ENCODE data around the gene CLDN10.
A peak's percentile ranks its signal among the peaks of the same experiment; 100 is the strongest.

Gene CLDN10

DNA sequence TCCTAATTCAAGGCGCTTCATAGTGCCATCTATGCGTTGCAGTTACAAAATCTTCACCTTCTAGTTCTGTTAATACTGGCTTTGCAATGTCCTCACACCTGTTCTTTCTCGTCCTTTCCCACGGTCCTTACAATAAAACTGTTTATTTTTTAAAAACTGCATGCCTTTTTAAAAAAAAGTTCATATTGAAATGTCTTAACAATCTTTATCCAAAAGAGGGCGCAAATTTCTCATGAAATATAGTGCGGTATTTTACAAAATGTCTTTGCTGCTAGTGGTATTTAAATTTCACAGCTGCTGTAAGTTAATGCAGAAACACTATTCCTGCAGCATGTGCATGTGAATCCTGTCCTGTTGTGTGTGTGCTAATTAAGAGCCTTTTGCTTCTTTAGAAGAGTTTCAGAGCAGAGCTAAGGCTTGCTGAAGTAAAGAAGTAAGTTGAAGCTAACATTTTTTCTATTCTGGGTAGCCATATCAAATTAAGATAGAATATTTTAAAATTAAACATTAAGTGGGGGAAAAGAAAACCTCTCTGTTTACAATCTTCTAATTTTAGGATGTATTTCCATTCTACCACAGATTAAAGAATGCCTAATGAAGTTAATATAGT, 15.8 kb upstream of the CLDN10 start:
- peak; percentile 65 for DNase-seq (ENCODE audit: low read depth)
- peak; percentile 55 for TF ChIP-seq CTCF (conservative IDR thresholded peaks at IDR 0.05; ENCODE audit: low read depth, low read length)
- H3K4me3 ChIP-seq (ENCODE audit: low read depth, low read length): no peak overlapping the region

GRCh38 chr13:95540888-95541287, 11.6 kb upstream of the CLDN10 start:
- no peak for TF ChIP-seq CTCF (conservative IDR thresholded peaks at IDR 0.05; ENCODE audit: low read depth, low read length)
- no peak for DNase-seq (ENCODE audit: low read depth)
- H3K4me3 ChIP-seq (ENCODE audit: low read depth, low read length): no peak overlapping the region

DNA sequence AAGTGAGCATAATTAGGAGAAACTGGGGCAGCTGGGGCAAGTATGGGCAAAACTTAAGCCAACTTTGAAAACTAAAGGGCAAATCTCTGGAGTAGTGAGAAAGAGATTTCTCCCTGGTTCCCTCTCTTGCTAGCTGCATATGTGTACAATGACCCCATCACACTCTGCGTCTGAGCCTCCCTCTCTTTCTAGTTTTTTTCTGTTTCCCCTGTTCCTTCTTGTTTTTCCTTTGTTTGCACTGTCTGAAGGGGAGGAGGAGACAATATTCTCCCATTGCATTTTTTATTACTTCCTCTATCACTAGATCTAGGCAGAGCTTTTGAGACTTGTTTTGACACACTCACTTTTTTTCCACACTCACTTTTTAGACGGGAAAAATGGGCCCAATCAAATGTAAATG, 11.2 kb upstream of the CLDN10 start:
- no peak overlapping the region for H3K4me3 ChIP-seq (ENCODE audit: low read depth, low read length)
- no peak for TF ChIP-seq CTCF (conservative IDR thresholded peaks at IDR 0.05; ENCODE audit: low read depth, low read length)
- DNase-seq (ENCODE audit: low read depth): no peak

DNA sequence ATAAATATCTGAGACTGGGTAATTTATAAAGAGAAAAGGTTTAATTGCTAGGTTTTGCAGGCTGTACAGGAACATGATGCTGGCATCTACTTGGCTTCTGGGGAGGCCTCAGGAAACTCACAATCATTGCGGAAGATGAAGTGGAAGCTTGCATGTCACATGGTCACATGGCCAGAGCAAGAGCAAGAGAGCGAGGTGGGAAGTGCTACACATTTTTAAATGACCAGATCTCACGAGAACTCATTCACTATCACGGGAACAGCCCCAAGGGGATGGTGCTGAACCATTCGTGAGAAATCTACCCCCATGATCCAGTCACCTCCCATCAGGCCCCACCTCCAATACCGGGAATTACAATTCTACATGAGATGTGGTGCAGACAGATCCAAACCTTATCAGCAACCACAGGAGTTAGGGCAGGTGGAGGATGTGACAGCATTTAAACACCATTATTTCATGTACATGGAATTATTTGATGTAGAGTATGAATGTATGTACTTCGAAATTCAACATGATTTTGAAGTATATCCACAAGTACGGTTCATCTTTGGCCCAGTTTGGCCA, 10.5 kb upstream of the CLDN10 start:
- no peak for DNase-seq (ENCODE audit: low read depth)
- TF ChIP-seq CTCF (conservative IDR thresholded peaks at IDR 0.05; ENCODE audit: low read depth, low read length): no peak
- H3K4me3 ChIP-seq (ENCODE audit: low read depth, low read length): no peak overlapping the region

- no peak for TF ChIP-seq CTCF (conservative IDR thresholded peaks at IDR 0.05; ENCODE audit: low read depth, low read length)
- no peak for DNase-seq (ENCODE audit: low read depth)
- no peak overlapping the region for H3K4me3 ChIP-seq (ENCODE audit: low read depth, low read length)
These were observed 8.2 kb upstream of the CLDN10 start for GRCh38 chr13:95544293-95544692.

DNA sequence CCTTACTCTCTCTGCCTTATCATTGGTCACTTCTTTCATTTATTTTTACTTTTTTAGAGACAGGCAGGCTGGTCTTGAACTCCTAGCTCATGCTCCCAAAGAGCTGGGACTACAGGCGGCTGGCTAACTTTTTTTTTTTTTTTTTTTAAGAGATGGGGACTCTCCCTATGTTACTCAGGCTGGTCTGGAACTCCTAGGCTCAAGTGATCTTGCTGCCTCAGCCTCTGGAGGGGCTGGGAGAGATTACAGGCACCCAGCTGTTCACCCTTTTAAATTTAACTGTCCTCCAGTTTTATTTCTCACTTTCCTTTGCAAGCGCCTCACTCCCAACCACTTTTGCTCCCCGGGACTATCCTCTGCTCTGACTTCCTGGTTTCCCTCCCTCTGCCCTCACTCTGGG, 5.6 kb upstream of the CLDN10 start:
- no peak for TF ChIP-seq CTCF (conservative IDR thresholded peaks at IDR 0.05; ENCODE audit: low read depth, low read length)
- no peak for DNase-seq (ENCODE audit: low read depth)
- no peak overlapping the region for H3K4me3 ChIP-seq (ENCODE audit: low read depth, low read length)

GRCh38 chr13:95547531-95548167, 4.9 kb upstream of the CLDN10 start:
- TF ChIP-seq CTCF (conservative IDR thresholded peaks at IDR 0.05; ENCODE audit: low read depth, low read length): no peak
- no peak overlapping the region for H3K4me3 ChIP-seq (ENCODE audit: low read depth, low read length)
- no peak for DNase-seq (ENCODE audit: low read depth)
